ENCODE measurements around the gene RNF41.

Gene RNF41

DNA sequence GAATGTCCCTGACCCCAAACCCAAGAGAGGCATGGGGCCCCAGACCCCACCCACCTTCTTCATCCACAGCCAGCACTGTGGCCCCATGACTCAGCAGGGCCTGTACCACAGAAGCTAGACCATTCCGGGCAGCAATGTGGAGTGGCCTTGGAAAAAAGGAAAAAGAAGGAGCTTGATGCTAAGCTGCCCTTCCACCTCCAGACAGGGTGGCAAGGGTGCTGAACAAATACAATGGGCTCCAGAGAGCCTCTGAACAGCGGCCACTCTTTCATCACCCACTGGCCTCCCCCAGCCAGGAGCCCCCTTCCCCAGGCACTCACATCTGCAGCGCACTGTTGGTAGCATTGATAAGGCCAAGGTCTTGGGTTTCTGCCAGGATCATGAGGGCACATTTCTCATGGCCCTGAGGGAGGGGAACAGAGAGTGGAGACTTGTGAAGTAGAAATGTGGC lies 22.0 kb upstream of the RNF41 start:
- Histone ChIP-seq H3K27ac (ENCODE audit: low read depth, low read length) (no peak overlapping the region), H3F3A (ENCODE audit: insufficient read depth) (no peaks in the 10 kb centered on the region), H3K9me3 (ENCODE audit: insufficient read depth, low read length) (no peaks in the 10 kb centered on the region), H3K27me3 (ENCODE audit: low read length) (no peaks in the 10 kb centered on the region), H3K79me2 (ENCODE audit: insufficient read depth, low read length) (no peaks in the 10 kb centered on the region), H2AFZ (ENCODE audit: low read depth, low read length, severe bottlenecking) (no peak overlapping the region), H3K36me3 (ENCODE audit: low read length) (no peaks in the 10 kb centered on the region), H3K4me2 (ENCODE audit: low read depth, low read length, poor library complexity, severe bottlenecking) (no peak overlapping the region), H3K9ac (ENCODE audit: low read length) (no peak overlapping the region), H3K4me3 (ENCODE audit: insufficient read depth, low read length, poor library complexity, severe bottlenecking) (no peak overlapping the region), H3K9me2 (replicated peaks; ENCODE audit: insufficient read depth, low read length) (no peaks in the 10 kb centered on the region), H4K20me1 (ENCODE audit: low read depth, low read length) (no peaks in the 10 kb centered on the region)
- TF ChIP-seq EZH2phosphoT487 (conservative IDR thresholded peaks at IDR 0.05; ENCODE audit: low read length) (no peak), CTCF (IDR thresholded peaks at IDR 0.05; ENCODE audit: insufficient read depth, low read length, poor library complexity, severe bottlenecking) (no peak)

DNA sequence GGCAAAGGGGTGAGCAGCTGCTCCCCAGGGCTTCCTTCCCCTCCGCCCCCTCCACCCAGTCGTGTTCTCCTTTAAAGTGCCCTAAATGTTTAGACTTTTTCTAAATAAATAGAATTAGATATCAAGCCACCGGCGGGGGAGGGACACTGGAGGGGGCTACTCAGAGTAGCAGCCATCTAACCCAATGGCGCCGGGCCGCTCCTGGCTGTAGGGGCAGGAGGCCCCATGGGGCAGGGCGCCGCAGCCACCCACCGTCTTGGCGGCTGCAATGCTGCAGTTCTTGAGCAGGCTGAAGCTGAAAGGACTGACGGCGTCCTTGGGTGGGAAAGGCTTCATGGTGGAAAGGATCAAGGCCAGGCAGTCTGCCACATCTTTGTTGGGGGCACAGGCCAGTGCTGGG lies 21.3 kb upstream of the RNF41 start:
- H3K36me3 ChIP-seq (ENCODE audit: low read length): no peaks in the 10 kb centered on the region
- no peak overlapping the region for H3K4me2 ChIP-seq (ENCODE audit: low read depth, low read length, poor library complexity, severe bottlenecking)
- H3K9ac ChIP-seq (ENCODE audit: low read length): no peak overlapping the region
- no peaks in the 10 kb centered on the region for H3K79me2 ChIP-seq (ENCODE audit: insufficient read depth, low read length)
- H3K9me2 ChIP-seq (replicated peaks; ENCODE audit: insufficient read depth, low read length): no peaks in the 10 kb centered on the region
- no peak overlapping the region for H2AFZ ChIP-seq (ENCODE audit: low read depth, low read length, severe bottlenecking)
- H3K4me3 ChIP-seq (ENCODE audit: insufficient read depth, low read length, poor library complexity, severe bottlenecking): no peak overlapping the region
- H3K9me3 ChIP-seq (ENCODE audit: insufficient read depth, low read length): no peaks in the 10 kb centered on the region
- H3K27me3 ChIP-seq (ENCODE audit: low read length): no peaks in the 10 kb centered on the region
- TF ChIP-seq EZH2phosphoT487 (conservative IDR thresholded peaks at IDR 0.05; ENCODE audit: low read length) (no peak), CTCF (IDR thresholded peaks at IDR 0.05; ENCODE audit: insufficient read depth, low read length, poor library complexity, severe bottlenecking) (no peak)
- no peaks in the 10 kb centered on the region for H4K20me1 ChIP-seq (ENCODE audit: low read depth, low read length)
- H3K27ac ChIP-seq (ENCODE audit: low read depth, low read length): no peak overlapping the region
- no peaks in the 10 kb centered on the region for H3F3A ChIP-seq (ENCODE audit: insufficient read depth)

GRCh38 chr12:56241424-56242303 lies 19.9 kb upstream of the RNF41 start:
- no peaks in the 10 kb centered on the region for H3K9me2 ChIP-seq (replicated peaks; ENCODE audit: insufficient read depth, low read length)
- H3K27me3 ChIP-seq (ENCODE audit: low read length): no peaks in the 10 kb centered on the region
- H3K36me3 ChIP-seq (ENCODE audit: low read length): no peaks in the 10 kb centered on the region
- H3K79me2 ChIP-seq (ENCODE audit: insufficient read depth, low read length): no peaks in the 10 kb centered on the region
- H2AFZ ChIP-seq (ENCODE audit: low read depth, low read length, severe bottlenecking): no peak overlapping the region
- H4K20me1 ChIP-seq (ENCODE audit: low read depth, low read length): no peaks in the 10 kb centered on the region
- no peak overlapping the region for H3K4me2 ChIP-seq (ENCODE audit: low read depth, low read length, poor library complexity, severe bottlenecking)
- H3K4me3 ChIP-seq (ENCODE audit: insufficient read depth, low read length, poor library complexity, severe bottlenecking): no peak overlapping the region
- H3K9ac ChIP-seq (ENCODE audit: low read length): no peak overlapping the region
- H3K9me3 ChIP-seq (ENCODE audit: insufficient read depth, low read length): no peaks in the 10 kb centered on the region
- H3F3A ChIP-seq (ENCODE audit: insufficient read depth): no peaks in the 10 kb centered on the region
- TF ChIP-seq EZH2phosphoT487 (conservative IDR thresholded peaks at IDR 0.05; ENCODE audit: low read length): no peak
- no peak for TF ChIP-seq CTCF (IDR thresholded peaks at IDR 0.05; ENCODE audit: insufficient read depth, low read length, poor library complexity, severe bottlenecking)
- no peak overlapping the region for H3K27ac ChIP-seq (ENCODE audit: low read depth, low read length)

All from SU-DHL-6 (cell line).